Sigmoid colon (tissue), 7 donors: ENCODE data around the gene TTC22. TPM values are rescaled to one million over a fixed set of nuclear protein-coding genes. Genes with fewer than 3 reads are reported as not detected.

Experiments
- DNase-seq: peaks from one replicate; pipeline ENCODE4 v3.0.0-alpha.2; 2019
- H3K27ac ChIP-seq, 4 donors: fragments of 200-600 bp; sonication (generic); one replicate each; pipeline ENCODE4 v1.5.1; 2016 to 2019; ENCODE audit warnings: mild to moderate bottlenecking in 1 of 4
- H3K27me3 ChIP-seq, 3 donors: fragments of 200-600 bp; sonication (generic); one replicate each; pipeline ENCODE4 v1.5.1; 2019; ENCODE audit warnings: mild to moderate bottlenecking in 1 of 3
- H3K36me3 ChIP-seq, 4 donors: fragments of 200-600 bp; sonication (generic); one replicate each; pipeline ENCODE4 v1.5.1; 2016 to 2019
- H3K4me1 ChIP-seq, 4 donors: fragments of 200-600 bp; sonication (generic); one replicate each; pipeline ENCODE4 v1.5.1; 2017 to 2019
- H3K4me3 ChIP-seq, 4 donors: fragments of 200-600 bp; sonication (generic); one replicate each; pipeline ENCODE4 v1.5.1; 2017 to 2019; ENCODE audit warnings: mild to moderate bottlenecking in 2 of 4, moderate library complexity in 1 of 4
- H3K9me3 ChIP-seq, 4 donors: fragments of 200-600 bp in 3 of 4; sonication (generic) in 3 of 4; one replicate each; pipeline versions ENCODE4 v1.5.1 to v1.6.1; 2013 to 2019
- CTCF ChIP-seq, 4 experiments: fragments of 450-650 bp in 3 of 4; fragments of 200-600 bp in 1 of 4; IDR thresholded peaks; one replicate each; pipeline ENCODE4 v1.5.1; 2016 to 2019; ENCODE audit warnings: antibody characterized with exemption in 4 of 4, mild to moderate bottlenecking in 3 of 4, moderate library complexity in 2 of 4
- EP300 ChIP-seq, 4 donors: sonication (generic); formaldehyde crosslinking; IDR thresholded peaks; one replicate each; pipeline ENCODE4 v1.6.1; 2017; ENCODE audit warnings: antibody characterized with exemption in 4 of 4
- POLR2A ChIP-seq, 2 donors: fragments of 450-650 bp; IDR thresholded peaks; one replicate each; pipeline ENCODE4 v1.6.1; 2016; ENCODE audit warnings: antibody characterized with exemption in 2 of 2, mild to moderate bottlenecking in 2 of 2, moderate library complexity in 2 of 2
- POLR2AphosphoS5 ChIP-seq, 4 donors: sonication (generic); formaldehyde crosslinking; IDR thresholded peaks; one replicate each; pipeline ENCODE4 v1.6.1; 2017; ENCODE audit warnings: antibody characterized with exemption in 4 of 4
- WGBS, 2 donors: extraction: QIAGEN DNeasy Blood & Tissue Kit; methylation state at CpG; one replicate each; pipeline ENCODE4 v1.1.7; 2013; 5-methylcytosine and 5-hydroxymethylcytosine counted together
- intact Hi-C: fragments of 100-400 bp; cut with DNase I; formaldehyde crosslinking; loops from one replicate; pipeline ENCODE4 v1.15.1; 2023
- polyA plus RNA-seq, 3 donors: library from polyadenylated mRNA; stranded (reverse); fragments of 200-250 nt; gene quantifications; one replicate each; pipeline ENCODE4 v1.2.3, GENCODE V29; 2013
- total RNA-seq, 4 donors: library from RNA; depleted of rRNA; stranded (reverse); fragments of >200 nt; gene quantifications; one replicate each; pipeline ENCODE4 v1.1.0, GENCODE V29; 2016
- donor health status: healthy with polysubstance abuse.
- donor health status: Bipolar disorder and iron deficiency.
- donor health status: healthy.

TTC22 gene
- total and polyA plus RNA-seq, 7 donors = 0.81 to 39.1 (median 1.9) TPM

- H3K27me3 ChIP-seq = no peaks in the 10 kb centered on the region
- no peak for TF ChIP-seq CTCF (IDR thresholded peaks at IDR 0.05)
- no peak for TF ChIP-seq EP300 (IDR thresholded peaks at IDR 0.05)
- no peak for TF ChIP-seq POLR2A (IDR thresholded peaks at IDR 0.05)
- no peak for TF ChIP-seq POLR2AphosphoS5 (IDR thresholded peaks at IDR 0.05)
- no peak overlapping the region for H3K27ac ChIP-seq
- intact Hi-C loops = no loop called here
- 90 to 92% methylated on average over 7 of the region's 7 CpGs for WGBS, 2 donors
- H3K4me3 ChIP-seq = no peak overlapping the region
- DNase-seq = no peak
- peaks cover 0 to 7% (median 0%) of the 10 kb centered on the region in 4 donors for H3K36me3 ChIP-seq
- H3K4me1 ChIP-seq = no peaks in the 10 kb centered on the region
- H3K9me3 ChIP-seq = no peaks in the 10 kb centered on the region
Measured at GRCh38 chr1:54848134-54848948, 47.2 kb upstream of the TTC22 start.

- Histone ChIP-seq H3K9me3 (no peaks in the 10 kb centered on the region), H3K4me3 (no peak overlapping the region), H3K36me3 (peaks cover 0 to 7% (median 0%) of the 10 kb centered on the region in 4 donors), H3K27me3 (no peaks in the 10 kb centered on the region), H3K27ac (no peak overlapping the region), H3K4me1 (no peaks in the 10 kb centered on the region)
- no peak for DNase-seq
- 90% methylated on average over 9 of the region's 9 CpGs for WGBS, 2 donors
- TF ChIP-seq POLR2AphosphoS5 (IDR thresholded peaks at IDR 0.05) (no peak), EP300 (IDR thresholded peaks at IDR 0.05) (no peak), CTCF (IDR thresholded peaks at IDR 0.05) (no peak), POLR2A (IDR thresholded peaks at IDR 0.05) (no peak)
- intact Hi-C loops = no loop called here
Measured at GRCh38 chr1:54846716-54847284, 45.7 kb upstream of the TTC22 start.

- no peaks in the 10 kb centered on the region for H3K9me3 ChIP-seq
- WGBS, 2 donors = 97 to 99% methylated on average over 3 of the region's 3 CpGs
Measured at GRCh38 chr1:54846301-54846700, 45.2 kb upstream of the TTC22 start.

GRCh38 chr1:54845772-54846171, 44.6 kb upstream of the TTC22 start:
- intact Hi-C loops = no loop called here
- no peak for DNase-seq
- no peaks in the 10 kb centered on the region for H3K9me3 ChIP-seq
- no peak for TF ChIP-seq EP300 (IDR thresholded peaks at IDR 0.05)
- no peak for TF ChIP-seq POLR2A (IDR thresholded peaks at IDR 0.05)
- TF ChIP-seq CTCF (IDR thresholded peaks at IDR 0.05) = no peak
- no peak for TF ChIP-seq POLR2AphosphoS5 (IDR thresholded peaks at IDR 0.05)
- H3K27me3 ChIP-seq = no peaks in the 10 kb centered on the region
- no peaks in the 10 kb centered on the region for H3K36me3 ChIP-seq
- WGBS, 2 donors = 80 to 88% methylated on average over 5 of the region's 5 CpGs
- H3K27ac ChIP-seq = no peak overlapping the region
- H3K4me3 ChIP-seq = no peak overlapping the region
- no peaks in the 10 kb centered on the region for H3K4me1 ChIP-seq

More at GRCh38 chr1:54846301-54846700, 45.2 kb upstream of the TTC22 start:
- intact Hi-C loops = no loop called here
- Histone ChIP-seq H3K27ac (no peak overlapping the region), H3K36me3 (peaks cover 0 to 3% (median 0%) of the 10 kb centered on the region in 4 donors), H3K4me1 (no peaks in the 10 kb centered on the region), H3K27me3 (no peaks in the 10 kb centered on the region), H3K4me3 (no peak overlapping the region)
- DNase-seq = no peak
- TF ChIP-seq EP300 (IDR thresholded peaks at IDR 0.05) = no peak
- TF ChIP-seq POLR2AphosphoS5 (IDR thresholded peaks at IDR 0.05) = no peak
- TF ChIP-seq POLR2A (IDR thresholded peaks at IDR 0.05) = no peak
- TF ChIP-seq CTCF (IDR thresholded peaks at IDR 0.05) = no peak
